A673 (cell line): ENCODE data around the gene TRAPPC6A. TPM values are rescaled to one million over a fixed set of nuclear protein-coding genes. Genes with fewer than 3 reads are reported as not detected.

Source experiments
- BruUV-seq: library from RNA; stranded (reverse); fragments of 400-500 nt; replicated peaks from 2 replicates; lab custom pipeline; 2021; lab: Mats Ljungman, UMichigan
- CTCF ChIA-PET: fragments of 300-600 bp; sonication (Branson Sonifier 250); formaldehyde crosslinking; loops from one replicate; lab custom pipeline; 2022; ENCODE audit warnings: antibody characterized with exemption; lab: Charles Lee
- POLR2A ChIA-PET: fragments of 300-600 bp; sonication (Branson Sonifier 250); formaldehyde crosslinking; loops from one replicate; lab custom pipeline; 2022; ENCODE audit warnings: antibody characterized with exemption; ENCODE audit not compliant: low non-redundant PET; lab: Charles Lee
- DNase-seq: peaks from one replicate; pipeline ENCODE4 v3.0.0-alpha.2; 2015; ENCODE audit warnings: low spot score
- H3K27ac ChIP-seq: fragments of 200-600 bp; sonication (generic); 2 replicates; pipeline ENCODE4 v1.5.1; 2016; ENCODE audit warnings: mixed run types, low read depth, mild to moderate bottlenecking, mixed read lengths, antibody characterized with exemption, low read length; ENCODE audit not compliant: poor library complexity, severe bottlenecking
- H3K27me3 ChIP-seq: fragments of 200-600 bp; sonication (generic); replicated peaks from 2 replicates; pipeline ENCODE4 v1.6.1; 2017; ENCODE audit warnings: mixed run types, low read depth, mild to moderate bottlenecking, mixed read lengths, antibody characterized with exemption, low read length; ENCODE audit not compliant: insufficient read depth, poor library complexity
- H3K36me3 ChIP-seq: fragments of 200-600 bp; sonication (generic); 2 replicates; pipeline ENCODE4 v1.6.1; 2016; ENCODE audit warnings: mixed run types, mild to moderate bottlenecking, mixed read lengths, antibody characterized with exemption, low read length; ENCODE audit not compliant: insufficient read depth, poor library complexity, severe bottlenecking
- H3K4me1 ChIP-seq: fragments of 200-600 bp; sonication (generic); 2 replicates; pipeline ENCODE4 v1.6.1; 2017; ENCODE audit warnings: mixed run types, mild to moderate bottlenecking, mixed read lengths, antibody characterized with exemption, low read length; ENCODE audit not compliant: insufficient read depth, poor library complexity, severe bottlenecking
- H3K4me3 ChIP-seq: fragments of 200-600 bp; sonication (generic); 2 replicates; pipeline ENCODE4 v1.5.1; 2016; ENCODE audit warnings: low read depth, mixed run types, mild to moderate bottlenecking, mixed read lengths, low read length; ENCODE audit not compliant: poor library complexity, severe bottlenecking
- H3K9me3 ChIP-seq: fragments of 200-600 bp; sonication (generic); 2 replicates; pipeline ENCODE4 v1.6.1; 2016; ENCODE audit warnings: mixed run types, low read depth, mild to moderate bottlenecking, mixed read lengths, antibody characterized with exemption, low read length; ENCODE audit not compliant: poor library complexity, severe bottlenecking
- CTCF ChIP-seq: fragments of 300-800, 200-600 bp; sonication (generic); conservative IDR thresholded peaks from 2 replicates; pipeline ENCODE4 v1.5.1; 2017; ENCODE audit warnings: low read depth, mild to moderate bottlenecking, antibody characterized with exemption, low read length, moderate library complexity, mixed read lengths
- EZH2 ChIP-seq: fragments of 200-600 bp; sonication (generic); IDR thresholded peaks from 2 replicates; pipeline ENCODE4 v1.6.1; 2017; ENCODE audit warnings: borderline replicate concordance, low read depth, mild to moderate bottlenecking, mixed read lengths, antibody characterized with exemption, low read length; ENCODE audit not compliant: poor library complexity, severe bottlenecking
- intact Hi-C: fragments of 100-400 bp; cut with micrococcal nuclease; formaldehyde crosslinking; loops from one replicate; pipeline ENCODE4 v1.10.0; 2022; ENCODE audit not compliant: unreplicated experiment
- total RNA-seq: library from RNA; stranded (reverse); gene quantifications from 2 replicates; pipeline ENCODE4 v1.2.3, GENCODE V29; 2021

The TRAPPC6A gene
- total RNA-seq, 1 experiment from 2014 or later, result 5.8 TPM

DNA sequence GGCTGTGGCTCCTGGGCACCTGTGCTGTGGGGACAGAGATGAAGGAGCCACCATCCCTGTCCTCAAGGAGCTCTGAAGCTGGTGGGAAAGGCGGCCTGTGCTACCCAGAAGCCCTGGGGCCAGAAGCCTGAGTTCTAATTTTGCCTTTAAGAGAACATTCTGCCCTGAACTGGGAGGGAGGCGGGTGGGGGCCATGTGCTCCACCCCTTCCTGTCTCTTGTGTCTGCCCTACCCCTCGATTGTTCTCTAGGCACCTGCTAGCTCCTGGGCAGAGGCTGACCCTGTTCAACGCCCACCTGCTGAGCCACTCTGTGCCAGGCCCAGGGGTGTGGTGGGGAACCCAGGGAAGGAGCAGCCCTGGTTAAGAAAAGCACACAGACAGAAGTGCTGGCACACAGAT, 5.9 kb downstream of the TRAPPC6A start:
- no peak overlapping the region for H3K27ac ChIP-seq
- no peaks in the 10 kb centered on the region for H3K27me3 ChIP-seq
- BruUV-seq, result no TSS peak
- peaks cover 3% of the 10 kb centered on the region for H3K4me1 ChIP-seq
- intact Hi-C loops, result no loop called here
- POLR2A ChIA-PET, result no interaction called here
- no peaks in the 10 kb centered on the region for H3K36me3 ChIP-seq
- no peaks in the 10 kb centered on the region for H3K9me3 ChIP-seq
- DNase-seq, result no peak
- TF ChIP-seq EZH2, result no peak
- TF ChIP-seq CTCF, result no peak
- H3K4me3 ChIP-seq, result no peak overlapping the region
- CTCF ChIA-PET, result no interaction called here

DNA sequence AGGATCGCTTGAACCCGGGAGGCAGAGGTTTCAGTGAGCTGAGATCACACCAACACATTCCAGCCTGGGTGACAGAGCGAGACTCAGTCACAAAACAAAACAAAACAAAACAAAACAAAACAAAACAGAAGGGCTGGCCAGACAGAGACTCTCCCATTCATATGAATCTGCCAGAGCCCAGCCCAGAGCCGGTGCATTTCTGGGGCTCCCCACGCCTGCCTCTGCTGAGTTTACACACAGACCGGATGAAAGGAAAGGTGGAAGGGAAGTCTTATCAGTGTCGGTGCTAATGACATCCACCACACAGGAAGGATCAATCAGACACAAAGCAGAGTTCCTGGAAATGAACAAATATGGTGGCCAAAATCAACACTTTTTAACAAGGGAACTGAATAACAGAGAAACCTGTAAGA, 6.8 kb downstream of the TRAPPC6A start:
- Histone ChIP-seq H3K27me3 (no peaks in the 10 kb centered on the region), H3K4me1 (no peaks in the 10 kb centered on the region), H3K36me3 (no peaks in the 10 kb centered on the region), H3K9me3 (no peaks in the 10 kb centered on the region), H3K27ac (no peak overlapping the region), H3K4me3 (no peak overlapping the region)
- BruUV-seq, result no TSS peak
- CTCF ChIA-PET, result no interaction called here
- intact Hi-C loops, result no loop called here
- POLR2A ChIA-PET, result no interaction called here
- no peak for DNase-seq
- TF ChIP-seq CTCF (no peak), EZH2 (no peak)

GRCh38 chr19:45170146-45171106, 7.6 kb downstream of the TRAPPC6A start:
- CTCF ChIA-PET, result no interaction called here
- H3K27ac ChIP-seq, result no peak overlapping the region
- POLR2A ChIA-PET, result no interaction called here
- DNase-seq, result no peak
- no peak for TF ChIP-seq EZH2
- no peak for TF ChIP-seq CTCF
- no peaks in the 10 kb centered on the region for H3K4me1 ChIP-seq
- H3K27me3 ChIP-seq, result no peaks in the 10 kb centered on the region
- BruUV-seq, result no TSS peak
- intact Hi-C loops, result no loop called here
- no peak overlapping the region for H3K4me3 ChIP-seq
- H3K9me3 ChIP-seq, result no peaks in the 10 kb centered on the region
- H3K36me3 ChIP-seq, result no peaks in the 10 kb centered on the region
